Left renal cortex interstitium (tissue), 4 donors: Measurements from ENCODE around the gene PROK1. TPM values are rescaled to one million over a fixed set of nuclear protein-coding genes. Genes with fewer than 3 reads are reported as not detected.
A peak's percentile ranks its signal among the peaks of the same experiment; 100 is the strongest.
"Not testable (repeated sequence)": the region's sequence is repeated elsewhere in the genome, so short reads cannot be mapped to it uniquely, and the experiment has no call there.

Source experiments
- DNase-seq, 4 donors: peaks; one replicate each; pipeline ENCODE4 v3.0.0-alpha.2; 2013; ENCODE audit warnings: low read depth in 4 of 4, low spot score in 2 of 4, missing footprints in 1 of 4
- polyA plus RNA-seq, 4 donors: library from polyadenylated mRNA; unstranded; fragments of 120-200 nt; gene quantifications; one replicate each; pipeline ENCODE4 v1.2.1, GENCODE V29; 2013; ENCODE audit not compliant: insufficient read length in 4 of 4

Gene PROK1
- polyA plus RNA-seq, 4 donors: 0.13 to 0.96 (median 0.41) TPM

DNA sequence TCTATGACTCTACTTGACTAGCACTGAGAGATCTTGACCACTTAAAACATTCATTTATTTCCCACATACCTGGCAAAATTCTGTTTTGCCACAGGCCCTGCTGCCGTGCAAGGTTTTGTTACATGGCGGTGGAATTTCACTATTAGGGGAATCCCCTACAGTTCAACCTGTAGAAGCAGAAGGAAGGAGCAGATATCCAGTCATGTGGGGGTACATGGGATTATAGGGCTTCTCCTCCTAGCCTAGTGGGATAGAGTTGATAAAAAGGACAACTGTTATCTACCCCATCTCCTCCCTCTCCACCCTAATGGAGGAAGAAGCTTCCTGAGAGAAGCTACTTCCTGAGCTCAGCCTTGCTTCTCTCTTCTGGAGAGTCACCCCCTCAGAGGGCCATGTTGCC lies 17.7 kb upstream of the PROK1 start:
- DNase-seq: no peak

DNA sequence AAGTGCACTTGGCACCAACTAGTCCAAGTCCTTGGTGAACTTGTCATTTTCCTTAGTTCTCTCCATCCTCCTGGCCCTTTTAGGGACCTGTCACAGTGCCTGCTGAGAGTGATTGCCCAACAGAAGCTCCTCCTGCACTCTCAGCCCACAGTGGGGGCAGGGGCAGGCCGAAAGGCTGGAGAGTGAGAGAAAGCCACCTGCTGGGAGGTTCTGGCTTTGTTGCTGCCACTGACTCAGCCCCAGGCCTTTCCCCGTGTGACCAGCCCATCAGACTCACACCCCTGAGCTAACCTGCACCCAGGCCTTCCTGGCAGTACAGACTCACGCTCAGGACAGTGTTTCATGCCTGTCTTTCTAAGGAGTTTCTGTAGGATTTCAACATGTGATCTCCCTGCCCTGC lies 17.1 kb upstream of the PROK1 start:
- no peak for DNase-seq

DNA sequence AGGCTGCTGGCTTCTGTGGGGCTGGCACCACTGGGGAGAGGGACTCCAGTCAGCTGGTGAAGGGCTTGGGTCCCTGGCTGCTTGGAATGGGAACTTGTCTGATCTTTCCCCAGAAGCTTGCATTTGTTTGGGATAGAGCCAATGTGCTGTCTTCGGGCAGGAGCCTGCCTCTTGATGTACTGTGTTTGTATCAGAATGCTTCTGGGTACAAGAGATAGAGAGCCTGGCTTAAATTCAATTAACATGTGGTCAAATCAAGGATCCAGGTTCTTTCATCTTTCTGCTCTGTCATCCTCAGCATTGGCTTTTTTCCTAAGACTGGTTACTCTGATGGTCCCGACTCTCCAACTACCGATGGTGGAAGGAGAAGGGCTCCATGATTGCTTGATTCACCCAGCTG lies 16.0 kb upstream of the PROK1 start:
- no peak for DNase-seq

DNA sequence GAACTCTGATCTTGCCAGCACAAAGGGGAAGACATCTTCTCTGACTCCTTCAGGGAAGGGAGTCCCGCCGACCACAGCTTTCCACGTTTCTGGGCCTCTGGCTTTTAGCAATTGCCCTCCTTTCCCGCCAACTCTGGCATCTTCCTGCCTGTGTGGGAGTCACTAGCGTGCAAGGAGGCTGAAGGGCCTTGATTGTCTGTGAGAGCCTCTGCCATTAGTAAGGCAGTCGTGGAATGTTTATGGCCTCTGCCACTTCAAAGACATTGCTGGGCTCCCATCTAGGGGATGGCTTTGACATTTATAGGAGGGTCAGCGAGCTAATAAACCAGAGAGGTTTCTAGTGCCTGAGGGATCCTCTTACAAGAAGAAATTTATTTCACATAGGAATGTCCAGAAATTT lies 14.3 kb upstream of the PROK1 start:
- DNase-seq: peak in 2 of 4 donors; percentile 27 to 31

DNA sequence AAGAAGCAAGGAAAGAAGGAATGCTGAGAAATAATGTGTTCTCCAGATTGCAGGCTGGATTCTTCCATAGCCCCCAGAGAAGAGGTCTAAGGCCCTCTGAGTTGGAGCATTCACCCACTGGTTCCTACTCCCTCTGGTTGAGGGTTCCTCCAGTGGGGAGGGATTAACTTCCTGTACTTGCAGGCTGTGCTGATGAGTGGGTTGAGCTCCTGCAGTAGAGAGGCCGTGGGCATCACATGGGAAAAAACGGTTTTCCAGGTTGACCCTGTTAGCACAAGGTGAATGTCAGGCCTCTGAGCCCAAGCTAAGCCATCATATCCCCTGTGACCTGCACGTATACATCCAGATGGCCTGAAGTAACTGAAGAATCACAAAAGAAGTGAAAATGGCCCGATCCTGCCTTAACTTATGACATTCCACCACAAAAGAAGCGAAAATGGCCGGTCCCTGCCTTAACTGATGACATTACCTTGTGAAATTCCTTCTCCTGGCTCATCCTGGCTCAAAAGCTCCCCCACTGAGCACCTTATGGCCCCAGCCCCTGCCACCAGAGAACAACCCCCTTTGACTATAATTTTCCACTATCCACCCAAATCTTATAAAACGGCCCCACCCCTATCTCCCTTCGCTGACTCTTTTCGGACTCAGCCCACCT lies 13.2 kb upstream of the PROK1 start:
- DNase-seq: not testable (repeated sequence)

DNA sequence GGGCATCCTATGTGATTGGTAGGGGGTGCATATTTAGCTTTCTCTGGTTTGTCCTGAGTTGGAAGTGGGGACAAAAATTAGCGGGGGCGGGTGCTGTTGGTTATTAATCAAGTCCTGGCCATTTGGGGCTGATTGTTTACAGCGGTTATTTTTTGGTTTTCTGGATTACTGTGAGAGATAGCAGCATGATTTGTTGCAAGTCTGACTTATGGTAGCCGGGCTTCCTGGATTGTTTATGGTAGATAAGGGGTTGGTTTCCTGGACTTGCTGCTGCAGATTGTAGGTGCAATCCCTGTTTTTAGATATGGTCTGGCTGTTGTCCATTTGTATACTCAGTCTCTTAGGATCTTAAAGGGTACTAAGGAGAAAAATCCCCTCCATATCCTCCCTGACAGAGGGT lies 12.1 kb upstream of the PROK1 start:
- no peak for DNase-seq

DNA sequence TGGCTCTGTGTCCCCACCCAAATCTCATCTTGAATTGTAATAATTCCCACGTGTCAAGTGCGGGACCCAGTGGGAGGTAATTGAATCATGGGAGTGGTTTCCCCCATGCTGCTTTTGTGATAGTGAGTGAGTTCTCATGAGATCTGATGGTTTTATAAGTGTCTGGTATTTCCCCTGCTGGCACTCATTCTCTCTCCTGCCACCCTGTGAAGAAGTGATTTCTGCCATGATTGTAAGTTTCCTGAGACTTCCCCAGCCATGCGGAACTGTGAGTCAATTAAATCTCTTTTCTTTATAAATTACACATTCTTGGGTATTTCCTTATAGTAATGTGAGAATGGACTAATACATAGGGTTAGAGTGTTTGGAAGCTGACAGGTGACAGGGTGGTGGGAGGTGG lies 11.1 kb upstream of the PROK1 start:
- DNase-seq: not testable (repeated sequence)

DNA sequence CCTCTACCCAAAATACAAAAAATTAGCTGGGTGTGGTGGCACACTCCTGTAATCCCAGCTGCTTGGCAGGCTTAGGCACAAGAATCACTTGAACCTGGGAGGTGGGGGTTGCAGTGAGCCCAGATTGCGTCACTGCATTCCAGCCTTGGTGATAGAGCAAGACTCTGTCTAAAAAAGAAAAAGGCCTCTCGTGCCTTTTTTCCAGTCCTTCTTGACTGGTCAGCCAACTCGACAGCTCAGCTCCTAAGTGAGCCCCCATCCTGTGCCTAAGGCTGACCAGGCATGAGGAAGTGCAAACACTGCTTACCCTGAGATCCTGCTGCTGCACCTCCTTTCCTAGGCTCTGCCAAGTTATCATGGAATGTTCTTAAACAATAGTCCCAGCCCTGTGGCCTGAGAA lies 10.1 kb upstream of the PROK1 start:
- DNase-seq: no peak

DNA sequence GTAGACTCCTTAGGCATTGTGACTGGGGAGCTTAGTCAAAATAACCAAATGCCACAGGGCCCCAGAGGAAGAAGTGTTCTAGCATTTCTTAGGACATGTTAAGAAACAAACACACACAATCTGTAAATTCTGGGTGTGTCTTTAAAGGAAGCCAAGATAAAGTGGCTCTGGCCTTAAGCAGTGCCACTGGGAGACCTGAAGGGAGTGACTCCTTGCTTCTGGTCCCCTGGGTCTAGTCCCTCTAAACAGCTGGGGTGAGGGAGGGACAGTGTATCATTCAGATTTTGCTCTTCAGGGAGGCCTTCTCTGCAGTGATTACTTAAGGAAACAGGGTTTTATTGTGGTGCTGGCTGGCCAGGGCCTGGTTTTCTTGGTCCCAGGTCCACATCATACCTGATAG lies 9.1 kb upstream of the PROK1 start:
- DNase-seq: no peak

DNA sequence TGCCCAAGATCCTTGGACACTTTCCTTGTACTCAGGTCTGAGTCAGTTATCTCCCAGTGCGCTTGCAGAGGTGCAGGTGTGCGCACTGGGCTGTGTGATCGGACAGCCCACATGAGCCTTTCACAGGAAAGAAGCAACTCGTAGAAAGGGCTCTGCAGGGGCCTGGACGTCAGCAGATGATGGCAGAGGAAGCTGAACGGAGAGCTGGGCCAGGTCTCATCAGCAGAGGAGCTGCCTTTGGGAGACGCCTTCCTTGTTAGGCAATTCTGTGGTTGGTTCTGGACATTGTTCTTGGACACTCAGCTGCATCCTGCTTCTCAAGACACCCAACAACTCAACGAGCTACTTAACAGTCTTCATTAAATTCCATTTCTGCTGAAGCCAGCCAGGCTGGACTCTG lies 7.5 kb upstream of the PROK1 start:
- no peak for DNase-seq

DNA sequence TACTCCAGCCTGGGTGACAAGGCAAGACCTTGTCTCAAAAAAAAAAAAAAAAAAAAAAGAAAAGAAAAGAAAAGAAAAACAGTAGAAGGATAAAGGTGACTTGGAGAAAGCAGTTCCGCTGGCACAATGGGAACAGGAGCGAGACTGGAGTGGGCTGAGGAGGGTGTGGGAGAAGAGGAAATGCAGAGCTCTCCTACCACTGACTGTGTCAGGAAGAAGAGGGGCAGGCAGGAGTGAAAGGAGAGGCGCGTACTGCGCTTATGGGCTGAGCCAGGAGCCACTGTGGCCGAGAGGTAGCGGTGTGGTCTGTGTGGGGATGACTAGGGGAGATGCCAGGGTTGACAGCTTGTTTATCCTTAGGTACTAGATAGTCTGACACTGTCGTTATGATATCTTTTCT lies 6.4 kb upstream of the PROK1 start:
- DNase-seq: no peak

DNA sequence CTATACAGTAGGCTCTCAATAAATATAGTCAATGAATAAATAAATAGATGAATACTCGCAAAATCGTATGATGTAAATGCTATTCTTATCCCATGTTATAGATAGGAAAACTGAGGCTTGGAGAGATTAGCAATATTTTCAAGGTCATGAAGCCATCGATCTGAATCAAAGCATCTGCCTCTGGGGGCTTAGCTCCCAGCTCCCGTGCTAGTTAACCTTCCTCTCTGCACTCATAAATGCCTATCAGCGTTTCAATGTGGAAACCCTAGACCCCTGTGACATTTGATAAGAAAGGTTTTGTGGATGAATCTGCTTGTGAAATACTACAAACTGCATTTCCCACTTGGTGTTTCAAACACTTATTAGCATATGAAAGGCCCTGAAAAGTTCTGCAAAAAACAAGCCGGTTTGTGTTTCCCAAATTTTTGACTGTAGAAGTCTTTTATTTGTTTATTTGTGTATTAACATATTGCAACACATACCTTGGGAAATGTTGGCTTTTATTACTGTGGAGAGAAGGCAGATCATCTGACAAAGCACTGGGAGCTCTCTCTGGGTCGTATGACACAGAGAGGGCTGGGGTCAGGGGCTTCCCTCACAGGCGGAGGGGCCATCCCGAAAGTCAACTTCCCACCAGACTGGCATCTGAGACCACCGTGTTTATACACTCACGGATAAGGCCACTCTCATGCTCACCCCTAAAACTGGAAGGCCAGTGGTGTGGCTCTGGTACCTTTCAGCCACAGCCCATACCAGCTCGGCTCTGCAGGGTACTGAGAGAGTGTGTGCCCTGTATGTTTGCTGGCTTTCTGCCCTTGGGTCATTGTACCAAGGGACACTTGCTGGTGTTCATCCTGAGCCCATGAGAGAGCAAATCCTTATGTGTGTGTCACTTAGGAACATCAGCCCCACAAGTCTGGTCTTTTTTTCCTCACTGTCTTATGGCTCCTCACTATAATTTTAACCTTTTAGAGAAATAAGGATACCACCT lies 993 bp upstream of the PROK1 start:
- DNase-seq: no peak

DNA sequence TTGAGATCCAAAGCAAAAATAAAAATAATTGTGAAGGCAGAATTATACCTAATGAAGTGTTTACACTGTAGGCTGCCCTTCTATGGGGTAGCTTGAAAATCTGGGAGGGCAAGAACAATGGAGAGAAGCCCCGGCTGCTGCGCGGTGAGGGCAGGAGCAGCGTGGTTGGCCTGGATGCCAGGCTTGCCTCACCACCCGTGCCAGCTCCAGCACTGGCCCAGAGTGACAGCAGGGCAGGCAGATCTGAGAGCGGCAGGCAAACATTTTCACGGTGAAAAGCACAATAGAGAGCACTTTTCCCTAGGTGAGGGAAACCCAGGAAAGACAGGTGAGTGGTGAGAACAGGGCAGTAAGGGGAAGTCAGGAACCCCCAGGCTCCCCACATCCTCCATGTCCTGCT lies 1.4 kb downstream of the PROK1 start:
- no peak for DNase-seq

DNA sequence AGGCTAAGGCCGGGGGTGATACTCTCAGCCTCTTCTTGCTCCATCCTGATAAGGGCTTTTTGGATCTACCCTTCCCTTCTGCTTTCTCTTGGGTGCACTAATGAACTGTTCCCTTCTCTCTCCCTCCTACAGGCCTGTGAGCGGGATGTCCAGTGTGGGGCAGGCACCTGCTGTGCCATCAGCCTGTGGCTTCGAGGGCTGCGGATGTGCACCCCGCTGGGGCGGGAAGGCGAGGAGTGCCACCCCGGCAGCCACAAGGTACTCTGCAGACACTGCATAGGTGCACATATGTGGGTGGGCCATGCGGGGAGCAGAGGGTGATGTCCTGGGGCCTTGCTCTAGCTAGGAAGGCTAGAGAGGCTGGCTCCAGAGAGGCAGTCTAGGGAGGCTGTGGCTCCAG lies 2.9 kb downstream of the PROK1 start:
- DNase-seq: no peak

DNA sequence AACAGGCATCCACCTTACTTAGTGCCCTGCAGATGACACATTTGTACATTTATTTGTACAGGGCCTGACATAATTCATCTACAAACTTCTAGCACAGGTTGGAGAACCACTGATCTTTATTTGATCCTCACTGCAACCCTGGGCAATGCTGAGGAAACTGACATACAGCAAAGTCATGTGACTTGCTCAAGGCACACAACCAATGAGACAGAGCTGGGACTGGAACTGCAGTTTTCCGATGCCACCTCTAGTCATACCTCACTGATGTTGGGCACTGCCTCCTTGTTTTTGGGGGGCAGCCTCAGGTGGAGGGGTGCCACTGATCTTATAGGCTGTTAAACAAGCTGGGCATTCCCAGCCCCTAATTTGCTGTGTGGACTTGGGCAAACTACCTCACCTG lies 3.4 kb downstream of the PROK1 start:
- DNase-seq: no peak

DNA sequence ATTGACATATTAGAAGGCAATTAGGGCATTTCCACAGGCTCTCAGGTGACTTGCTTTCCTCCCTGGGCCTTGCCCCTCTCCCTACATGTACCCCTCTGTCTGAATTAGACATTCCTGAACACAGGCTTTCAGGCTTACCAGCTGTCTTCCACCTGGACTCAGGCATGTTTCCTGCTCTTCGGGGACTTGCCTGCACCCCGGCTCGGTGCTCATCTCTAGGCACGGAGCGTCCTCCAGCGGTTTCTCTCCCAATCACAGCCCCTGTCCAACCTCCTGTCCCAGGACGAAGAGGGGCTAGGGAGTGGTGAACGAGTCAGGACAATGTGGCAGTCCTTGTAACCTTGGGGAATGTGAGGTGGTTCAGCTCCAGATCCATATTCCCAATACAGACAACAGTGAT lies 4.2 kb downstream of the PROK1 start:
- no peak for DNase-seq

DNA sequence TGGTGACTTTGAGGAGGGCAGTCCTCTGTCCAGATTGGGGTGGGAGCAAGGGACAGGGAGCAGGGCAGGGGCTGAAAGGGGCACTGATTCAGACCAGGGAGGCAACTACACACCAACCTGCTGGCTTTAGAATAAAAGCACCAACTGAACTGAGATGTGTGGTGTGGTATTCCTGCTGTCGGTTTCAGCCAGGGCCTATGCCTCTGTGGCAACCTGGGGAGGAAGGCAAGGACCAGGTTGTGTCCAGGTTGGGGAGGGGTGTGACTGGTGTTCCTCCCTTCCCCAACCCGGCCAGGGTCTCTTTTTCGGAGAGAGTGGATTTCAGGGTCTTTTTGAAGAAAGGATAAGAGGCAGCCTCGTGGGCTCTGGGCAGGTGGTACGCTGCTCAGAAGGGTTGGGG lies 6.3 kb downstream of the PROK1 start:
- DNase-seq: no peak

DNA sequence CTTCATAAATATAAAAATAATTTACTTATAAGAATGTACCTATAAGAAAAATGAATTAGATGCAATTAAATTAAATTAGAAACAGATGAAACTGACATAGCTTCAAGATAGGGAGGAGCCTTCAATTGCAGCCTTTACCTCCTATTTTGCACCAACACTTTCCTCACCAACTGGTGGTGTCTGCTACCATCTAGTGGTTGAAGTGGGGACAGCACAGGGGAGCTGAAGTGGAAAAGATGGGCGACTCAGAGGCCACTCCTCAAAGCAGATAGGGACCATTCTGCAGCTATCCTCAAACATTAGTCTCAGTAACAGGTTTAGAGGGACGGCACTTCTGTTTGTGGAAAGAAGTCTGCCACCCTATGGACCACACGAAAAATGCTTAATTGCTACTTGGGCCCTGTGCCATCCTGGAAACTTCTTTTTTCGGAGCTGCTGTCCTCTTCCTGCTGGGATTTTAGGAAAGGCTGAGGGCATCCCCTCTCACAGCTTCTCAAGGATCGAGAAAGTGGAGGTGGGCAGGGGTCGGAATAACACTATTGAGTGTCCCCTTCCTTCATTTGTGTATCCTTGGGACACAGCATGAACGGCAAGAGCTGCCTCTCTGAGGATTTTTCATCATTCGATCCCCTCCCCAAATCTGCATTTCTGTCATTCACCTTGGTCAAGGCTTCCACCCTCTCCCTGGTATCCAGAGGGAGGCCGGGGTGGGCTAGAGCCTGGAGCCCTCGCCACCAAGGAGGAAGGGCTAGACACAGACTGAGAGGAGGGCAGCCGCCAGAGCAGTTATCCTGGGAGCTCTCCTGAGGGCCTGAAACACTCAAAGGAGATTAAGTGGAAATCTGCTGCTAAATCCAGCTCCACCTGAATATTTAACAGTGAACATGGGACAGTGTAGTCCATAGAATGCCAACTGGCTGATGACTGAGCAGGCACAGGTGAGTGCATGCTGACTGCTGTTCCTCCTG lies 9.6 kb downstream of the PROK1 start:
- DNase-seq: peak; percentile 41 to 79 (median 52)

DNA sequence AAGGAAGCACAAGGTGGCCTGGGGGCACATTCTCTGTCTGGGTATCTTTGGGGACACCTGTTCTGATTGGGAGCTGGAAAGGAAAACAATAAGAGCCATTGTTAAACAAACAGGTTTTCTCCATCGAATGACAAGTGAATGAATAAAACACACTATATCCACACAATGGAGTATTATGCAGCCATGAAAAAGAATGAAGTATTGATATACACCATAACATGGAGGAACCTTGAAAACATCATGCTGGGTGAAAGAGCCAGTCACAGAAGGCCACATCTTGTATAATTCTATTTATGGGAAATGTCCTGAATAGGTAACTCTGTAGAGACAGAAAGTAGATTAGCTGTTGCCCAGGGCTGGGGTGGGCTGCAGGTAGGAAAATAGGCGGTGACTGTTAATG lies 11.1 kb downstream of the PROK1 start:
- DNase-seq: no peak

DNA sequence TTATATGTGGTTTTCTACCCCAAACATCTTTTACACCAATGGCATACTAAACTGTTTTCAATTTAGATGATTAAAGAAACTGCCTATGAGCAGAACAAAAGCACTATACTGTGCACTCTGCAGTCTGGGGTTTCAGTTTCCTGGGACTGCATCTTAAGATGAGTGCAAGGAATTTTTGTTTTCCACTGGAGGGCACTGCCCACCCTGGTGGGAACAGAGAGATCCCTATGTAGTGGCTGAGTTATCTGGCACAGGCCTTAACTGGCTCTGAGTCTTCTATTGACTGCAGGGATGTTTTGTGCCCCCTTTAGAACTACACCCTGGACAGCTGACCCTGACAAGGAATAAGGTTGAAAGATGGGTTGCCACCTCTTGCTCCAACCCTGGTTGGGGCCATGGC lies 12.0 kb downstream of the PROK1 start:
- no peak for DNase-seq

DNA sequence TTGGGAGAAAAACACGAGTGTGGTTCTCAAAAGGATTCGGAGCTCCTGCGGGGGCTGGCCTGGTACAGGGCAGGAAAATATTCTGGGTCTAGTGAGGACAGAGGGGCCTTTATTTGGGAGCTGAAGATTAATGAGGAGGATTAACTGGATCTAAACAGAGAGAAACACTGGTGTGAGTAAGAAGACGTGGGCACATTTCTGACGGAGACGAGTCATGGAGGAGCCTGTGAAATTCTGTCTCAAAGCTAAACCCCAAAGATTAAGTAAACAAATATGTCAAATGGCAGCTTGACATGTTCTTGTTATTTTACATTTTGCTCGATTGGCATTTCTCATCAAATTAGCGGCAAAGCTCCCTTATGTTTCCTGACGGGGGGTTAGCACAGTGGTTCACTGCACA lies 12.8 kb downstream of the PROK1 start:
- DNase-seq: no peak
